CD14-positive monocyte (primary cell): Measurements from ENCODE around the gene MAP4K3. TPM values are rescaled to one million over a fixed set of nuclear protein-coding genes. Genes with fewer than 3 reads are reported as not detected.

Source experiments
- DNase-seq, 3 donors: peaks; one replicate each; pipeline ENCODE4 v3.0.0-alpha.2; 2011 to 2022
- H2AFZ ChIP-seq: 2 replicates; pipeline ENCODE4 v1.6.0; 2012; ENCODE audit warnings: mild to moderate bottlenecking, low read depth, low read length, inconsistent platforms; ENCODE audit not compliant: insufficient read depth, poor library complexity, severe bottlenecking
- H3K27ac ChIP-seq, 2 donors: 1 replicate in 1 of 2; 2 replicates in 1 of 2; pipeline ENCODE4 v1.5.1; 2012 to 2013; ENCODE audit warnings: low read length in 2 of 2, control low read depth in 1 of 2, inconsistent platforms in 1 of 2, low read depth in 1 of 2, mild to moderate bottlenecking in 1 of 2
- H3K27me3 ChIP-seq, 2 donors: one replicate each; pipeline versions ENCODE4 v1.6.0 to v1.6.1; 2011 to 2013; ENCODE audit warnings: low read length in 2 of 2; ENCODE audit not compliant: control insufficient read depth in 2 of 2, insufficient read depth in 2 of 2
- H3K36me3 ChIP-seq, 2 donors: replicated peaks in 1 of 2; 1 replicate in 1 of 2; 2 replicates in 1 of 2; pipeline versions ENCODE4 v1.5.1 to v1.6.1; 2012 to 2013; ENCODE audit warnings: low read length in 2 of 2, control low read depth in 1 of 2, inconsistent platforms in 1 of 2, mild to moderate bottlenecking in 1 of 2; ENCODE audit not compliant: insufficient read depth in 2 of 2, control insufficient read depth in 1 of 2
- H3K4me1 ChIP-seq, 2 donors: 1 replicate in 1 of 2; 2 replicates in 1 of 2; pipeline versions ENCODE4 v1.5.1 to v1.6.1; 2012 to 2013; ENCODE audit warnings: low read length in 2 of 2, control low read depth in 1 of 2, inconsistent platforms in 1 of 2, mild to moderate bottlenecking in 1 of 2, moderate library complexity in 1 of 2; ENCODE audit not compliant: insufficient read depth in 2 of 2, control insufficient read depth in 1 of 2
- H3K4me2 ChIP-seq: replicated peaks from 2 replicates; pipeline ENCODE3; 2012; ENCODE audit warnings: low read length, moderate library complexity, mild to moderate bottlenecking; ENCODE audit not compliant: poor library complexity, severe bottlenecking; ENCODE audit errors: extremely low read depth
- H3K4me3 ChIP-seq, 3 experiments: fragments of 200-600 bp in 1 of 3; sonication (generic) in 1 of 3; replicated peaks in 1 of 3; 1 replicate in 2 of 3; 2 replicates in 1 of 3; pipeline ENCODE4 v1.5.1; 2011 to 2013; ENCODE audit warnings: low read length in 3 of 3, mild to moderate bottlenecking in 3 of 3, control low read depth in 2 of 3, low read depth in 2 of 3, inconsistent platforms in 1 of 3, moderate library complexity in 1 of 3
- H3K79me2 ChIP-seq: 2 replicates; pipeline ENCODE4 v1.6.0; 2012; ENCODE audit warnings: mild to moderate bottlenecking, control low read depth, inconsistent platforms, low read length, moderate library complexity; ENCODE audit not compliant: insufficient read depth
- H3K9ac ChIP-seq: 2 replicates; pipeline ENCODE4 v1.6.0; 2017; ENCODE audit warnings: low read length, mild to moderate bottlenecking; ENCODE audit not compliant: insufficient read depth, poor library complexity, severe bottlenecking
- H3K9me3 ChIP-seq, 2 donors: replicated peaks in 1 of 2; 1 replicate in 1 of 2; 2 replicates in 1 of 2; pipeline versions ENCODE4 v1.5.1 to v1.6.1; 2012 to 2013; ENCODE audit warnings: low read length in 2 of 2, control low read depth in 1 of 2; ENCODE audit not compliant: control insufficient read depth in 1 of 2, insufficient read depth in 1 of 2
- H4K20me1 ChIP-seq: 2 replicates; pipeline ENCODE4 v1.6.0; 2012; ENCODE audit warnings: mild to moderate bottlenecking, low read length, control low read depth, moderate library complexity; ENCODE audit not compliant: insufficient read depth
- H3K27ac Mint-ChIP-seq, 7 donors: one replicate each; pipeline ENCODE4 v1.8.0; 2020; ENCODE audit warnings: mild to moderate bottlenecking in 7 of 7, mixed read lengths in 7 of 7, moderate library complexity in 6 of 7, inconsistent platforms in 2 of 7
- H3K27me3 Mint-ChIP-seq, 3 donors: one replicate each; pipeline ENCODE4 v1.8.0; 2021 to 2022; ENCODE audit warnings: low read depth in 3 of 3, mild to moderate bottlenecking in 3 of 3, mixed read lengths in 3 of 3, moderate library complexity in 3 of 3, inconsistent platforms in 1 of 3
- H3K36me3 Mint-ChIP-seq, 2 donors: one replicate each; pipeline ENCODE4 v1.8.0; 2020; ENCODE audit warnings: mixed read lengths in 2 of 2, inconsistent platforms in 1 of 2, mild to moderate bottlenecking in 1 of 2
- H3K4me1 Mint-ChIP-seq: one replicate; pipeline ENCODE4 v1.8.0; 2020; ENCODE audit warnings: mild to moderate bottlenecking, mixed read lengths
- H3K4me3 Mint-ChIP-seq, 2 donors: one replicate each; pipeline ENCODE4 v1.8.0; 2020; ENCODE audit warnings: mild to moderate bottlenecking in 2 of 2, mixed read lengths in 2 of 2, moderate library complexity in 1 of 2
- H3K9me3 Mint-ChIP-seq, 7 donors: one replicate each; pipeline ENCODE4 v1.8.0; 2020 to 2022; ENCODE audit warnings: mixed read lengths in 7 of 7, mild to moderate bottlenecking in 6 of 7, moderate library complexity in 6 of 7, inconsistent platforms in 2 of 7
- whole genome bisulfite sequencing: methylation state at CpG from one replicate; pipeline ENCODE4 v1.1.5; 2013; ENCODE audit warnings: missing lambda C conversion rate; ENCODE audit not compliant: insufficient coverage; 5-methylcytosine and 5-hydroxymethylcytosine counted together
- intact Hi-C, 2 donors: fragments of 100-400 bp; cut with micrococcal nuclease; formaldehyde crosslinking; loops; one replicate each; pipeline versions ENCODE4 v1.15.0 to v1.15.1; 2023
- polyA plus RNA-seq, 3 donors: library from polyadenylated mRNA; depleted of rRNA in 1 of 3; unstranded in 2 of 3; stranded (reverse) in 1 of 3; fragments of 300-500 nt in 2 of 3; fragments of >200 nt in 1 of 3; fragmentation: Illumina TruSeq in 2 of 3; gene quantifications; 1 replicate in 2 of 3; 2 replicates in 1 of 3; pipeline ENCODE4 v1.2.3, GENCODE V29; 2012 to 2021
- TF ChIP-seq, protein P1 (sequence below): fragments of 200-600 bp; IDR thresholded peaks from one replicate; pipeline ENCODE4 v1.8.0; 2022; ENCODE audit warnings: antibody characterized with exemption, mild to moderate bottlenecking

The MAP4K3 gene
- polyA plus RNA-seq, 3 donors = 1.0 to 8.0 (median 4.0) TPM

DNA sequence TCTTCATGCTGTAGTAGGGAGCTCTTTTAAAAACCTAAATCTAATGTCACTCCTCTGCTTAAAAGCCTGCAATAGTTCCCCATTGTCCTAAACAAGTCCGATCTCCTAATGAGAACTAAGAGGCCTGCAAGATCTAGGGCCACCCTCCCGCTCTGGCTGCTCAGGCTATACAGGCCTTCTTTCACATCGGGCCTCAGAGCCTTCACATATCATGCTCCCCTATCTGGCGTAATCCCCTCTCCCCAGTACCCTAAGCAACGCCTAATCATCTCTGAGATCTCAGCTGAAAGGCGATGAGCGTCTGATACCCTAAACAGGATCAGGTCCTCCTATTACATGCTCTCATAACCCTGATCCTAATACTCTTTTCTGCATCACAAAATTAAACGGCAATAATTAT is 1.9 kb downstream of the MAP4K3 start:
- Mint-ChIP-seq H3K27ac (peak overlapping the region in 4 of 7 donors; percentile 2 to 73 (median 28)), H3K4me1 (peaks cover 37% of the 10 kb centered on the region), H3K9me3 (no peaks in the 10 kb centered on the region), H3K36me3 (peaks cover 0 to 8% of the 10 kb centered on the region in 2 donors), H3K27me3 (peaks cover 0 to 4% (median 2%) of the 10 kb centered on the region in 3 donors), H3K4me3 (peak overlapping the region; percentile 93 to 97)
- TF ChIP-seq, protein P1, sequence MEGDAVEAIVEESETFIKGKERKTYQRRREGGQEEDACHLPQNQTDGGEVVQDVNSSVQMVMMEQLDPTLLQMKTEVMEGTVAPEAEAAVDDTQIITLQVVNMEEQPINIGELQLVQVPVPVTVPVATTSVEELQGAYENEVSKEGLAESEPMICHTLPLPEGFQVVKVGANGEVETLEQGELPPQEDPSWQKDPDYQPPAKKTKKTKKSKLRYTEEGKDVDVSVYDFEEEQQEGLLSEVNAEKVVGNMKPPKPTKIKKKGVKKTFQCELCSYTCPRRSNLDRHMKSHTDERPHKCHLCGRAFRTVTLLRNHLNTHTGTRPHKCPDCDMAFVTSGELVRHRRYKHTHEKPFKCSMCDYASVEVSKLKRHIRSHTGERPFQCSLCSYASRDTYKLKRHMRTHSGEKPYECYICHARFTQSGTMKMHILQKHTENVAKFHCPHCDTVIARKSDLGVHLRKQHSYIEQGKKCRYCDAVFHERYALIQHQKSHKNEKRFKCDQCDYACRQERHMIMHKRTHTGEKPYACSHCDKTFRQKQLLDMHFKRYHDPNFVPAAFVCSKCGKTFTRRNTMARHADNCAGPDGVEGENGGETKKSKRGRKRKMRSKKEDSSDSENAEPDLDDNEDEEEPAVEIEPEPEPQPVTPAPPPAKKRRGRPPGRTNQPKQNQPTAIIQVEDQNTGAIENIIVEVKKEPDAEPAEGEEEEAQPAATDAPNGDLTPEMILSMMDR = no peak
- Histone ChIP-seq H3K4me2 (peak overlapping the region; percentile 78), H3K27ac (no peak overlapping the region), H3K27me3 (no peaks in the 10 kb centered on the region), H3K79me2 (peaks cover 51% of the 10 kb centered on the region), H3K36me3 (no peaks in the 10 kb centered on the region), H3K9ac (no peak overlapping the region), H2AFZ (no peak overlapping the region), H4K20me1 (peaks cover 50% of the 10 kb centered on the region), H3K9me3 (no peaks in the 10 kb centered on the region), H3K4me1 (peaks cover 28 to 37% of the 10 kb centered on the region in 2 donors), H3K4me3 (peak overlapping the region in 1 of 3 experiments; percentile 82)
- 80% methylated on average over 7 of the region's 8 CpGs for WGBS
- intact Hi-C loops = loop anchor here (5.0 to 10.0 kb wide), 3 partner anchors 37 to 80 kb away; no protein-coding TSS in a partner anchor
- DNase-seq = peak in 1 of 3 donors; percentile 4

DNA sequence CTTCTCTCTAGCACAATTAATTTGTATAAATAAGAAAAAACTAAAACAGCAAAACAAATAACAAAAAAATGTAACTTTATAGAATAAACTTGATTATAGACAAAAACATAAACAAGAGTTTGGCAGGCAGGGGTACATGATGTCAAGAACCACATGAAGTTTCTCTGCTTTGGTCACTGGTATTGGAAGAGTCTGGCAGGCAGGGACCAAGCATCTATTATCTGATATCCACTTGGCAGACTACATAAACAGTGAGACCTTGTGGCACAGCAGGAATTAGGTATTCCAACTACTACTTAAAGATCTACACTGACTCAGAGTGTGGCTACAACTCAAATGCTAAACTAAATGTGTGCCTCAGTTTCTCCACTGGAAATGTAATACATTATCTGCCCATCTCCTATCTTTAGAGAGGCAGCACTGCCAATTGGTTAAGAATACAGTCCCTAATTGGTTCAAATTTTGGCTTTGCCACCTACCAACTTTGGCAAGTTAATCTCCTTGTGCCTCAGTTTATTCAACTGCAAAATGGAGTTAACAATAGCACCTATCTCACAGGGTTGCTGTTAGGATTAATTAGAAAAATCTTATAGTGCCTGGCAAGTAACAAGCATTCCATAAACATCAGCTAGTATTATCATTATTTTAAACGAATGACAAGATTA is 2.7 kb downstream of the MAP4K3 start:
- WGBS = no CpG with 5 or more reads among the region's 1 CpG
- H3K36me3 Mint-ChIP-seq = peaks cover 0 to 10% of the 10 kb centered on the region in 2 donors
- Histone ChIP-seq H3K9ac (no peak overlapping the region), H3K79me2 (peaks cover 57% of the 10 kb centered on the region), H3K9me3 (no peaks in the 10 kb centered on the region), H3K36me3 (no peaks in the 10 kb centered on the region), H3K27ac (no peak overlapping the region), H3K27me3 (no peaks in the 10 kb centered on the region), H3K4me1 (peaks cover 28 to 37% of the 10 kb centered on the region in 2 donors), H4K20me1 (peaks cover 55% of the 10 kb centered on the region), H2AFZ (no peak overlapping the region), H3K4me3 (no peak overlapping the region), H3K4me2 (peak overlapping the region; percentile 4)
- intact Hi-C loops = loop anchor here in 1 of 2 donors (10.0 kb wide), 1 partner anchor 80 kb away; no protein-coding TSS in a partner anchor
- no peak overlapping the region for H3K27ac Mint-ChIP-seq
- no peaks in the 10 kb centered on the region for H3K9me3 Mint-ChIP-seq
- no peak for DNase-seq
- H3K4me1 Mint-ChIP-seq = peaks cover 39% of the 10 kb centered on the region
- peaks cover 0 to 4% (median 2%) of the 10 kb centered on the region in 3 donors for H3K27me3 Mint-ChIP-seq
- H3K4me3 Mint-ChIP-seq = no peak overlapping the region
- TF ChIP-seq, protein P1 = no peak
